ENCODE results near the gene FAM228B.
"Not testable (repeated sequence)": the region's sequence is repeated elsewhere in the genome, so short reads cannot be mapped to it uniquely, and the experiment has no call there.

Gene FAM228B

DNA sequence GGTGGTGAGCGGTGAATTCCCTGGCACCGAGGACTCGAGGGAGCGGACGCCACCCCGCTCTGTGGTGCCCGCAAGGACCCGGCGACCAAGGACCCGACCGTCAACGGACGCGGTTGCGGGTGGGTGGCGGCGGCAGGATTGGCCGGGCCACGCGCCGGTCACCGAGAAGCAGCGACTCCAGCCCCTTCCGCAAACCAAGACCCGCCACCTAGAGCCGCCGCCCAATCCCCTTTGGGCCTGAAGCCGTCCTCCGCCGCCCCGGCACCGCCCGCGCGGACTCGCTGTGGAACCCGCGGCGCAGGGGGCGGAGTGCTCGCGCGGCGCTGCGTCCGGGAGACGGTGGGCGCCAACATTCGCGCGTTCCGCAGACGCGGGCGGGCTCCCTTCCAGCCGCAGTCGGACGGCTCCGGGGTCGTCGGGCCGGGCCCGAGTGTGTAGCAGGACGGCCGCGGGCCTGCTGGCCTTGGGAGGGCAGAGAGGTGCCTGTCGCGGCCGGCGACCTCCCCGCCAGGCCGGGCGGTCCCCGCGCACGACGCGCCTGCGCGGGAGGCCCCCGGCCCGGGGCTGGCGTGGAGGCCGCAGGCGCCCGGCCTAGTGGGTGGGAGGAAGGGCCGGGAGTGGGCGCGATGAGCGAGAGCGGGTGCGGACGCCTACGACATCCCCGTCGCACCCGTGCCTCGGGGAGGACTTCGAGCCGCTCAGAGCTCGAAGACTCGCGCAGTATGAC is at the start of gene FAM228B, which contains the start of gene PFN4:
FAM228B (plus strand) TSS at position 275 of the 727 bp plus-strand sequence. CDS start 893 bp downstream, outside the sequence.
PFN4 (minus strand) TSS at position 140 of the 727 bp plus-strand sequence. CDS start 799 bp downstream, outside the sequence.
- DNase-seq, result peak; percentile 43

GRCh38 chr2:24073816-24074215 is 49.5 kb upstream of the FAM228B start:
- DNase-seq, result no peak

DNA sequence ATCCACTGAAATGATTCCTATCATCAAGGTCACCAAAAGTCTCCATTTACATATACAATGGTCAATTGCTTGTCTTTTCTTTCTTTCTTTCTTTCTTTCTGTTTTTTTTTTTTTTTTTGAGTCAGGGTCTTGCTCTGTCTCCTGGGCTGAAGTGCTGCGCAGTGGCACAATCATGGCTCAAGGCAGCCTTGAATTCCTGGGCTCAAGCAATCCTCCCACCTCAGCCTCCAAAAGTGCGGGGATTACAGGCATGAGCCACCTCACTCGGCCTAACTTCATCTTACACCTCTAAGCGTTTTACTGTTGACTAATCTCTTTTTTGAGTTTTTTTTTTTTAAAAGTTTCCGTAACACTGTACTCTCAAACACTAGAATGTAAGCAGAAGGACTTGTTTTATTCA is 48.0 kb upstream of the FAM228B start:
- no peak for DNase-seq

- DNase-seq, result peak; percentile 84
Observed at GRCh38 chr2:24075915-24076848, 47.1 kb upstream of the FAM228B start, which contains the start of gene SF3B6. Gene SF3B6 (minus strand): TSS chr2:24076326. CDS start chr2:24076229, 97 bp downstream.

GRCh38 chr2:24076849-24077534 is 46.3 kb upstream of the FAM228B start:
- no peak for DNase-seq

DNA sequence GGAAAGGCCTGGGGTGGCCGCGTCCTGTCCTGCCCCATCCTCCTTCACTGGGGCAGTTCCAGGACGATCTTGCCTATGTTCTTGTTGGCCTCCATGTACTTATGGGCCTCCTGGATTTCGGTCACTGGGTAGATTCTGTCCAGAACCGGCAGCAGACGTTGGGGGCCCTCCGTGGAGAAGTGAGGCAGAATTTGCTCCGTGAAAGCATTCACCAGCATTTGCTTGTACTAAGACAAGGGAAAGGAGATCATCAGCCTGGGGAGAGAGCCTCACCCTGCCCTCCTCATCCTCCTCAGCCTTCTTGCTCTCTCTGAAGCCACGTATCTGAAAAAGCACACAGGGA is 45.8 kb upstream of the FAM228B start:
- DNase-seq, result no peak

- no peak for DNase-seq
Observed at GRCh38 chr2:24077879-24078278, 45.4 kb upstream of the FAM228B start.

DNA sequence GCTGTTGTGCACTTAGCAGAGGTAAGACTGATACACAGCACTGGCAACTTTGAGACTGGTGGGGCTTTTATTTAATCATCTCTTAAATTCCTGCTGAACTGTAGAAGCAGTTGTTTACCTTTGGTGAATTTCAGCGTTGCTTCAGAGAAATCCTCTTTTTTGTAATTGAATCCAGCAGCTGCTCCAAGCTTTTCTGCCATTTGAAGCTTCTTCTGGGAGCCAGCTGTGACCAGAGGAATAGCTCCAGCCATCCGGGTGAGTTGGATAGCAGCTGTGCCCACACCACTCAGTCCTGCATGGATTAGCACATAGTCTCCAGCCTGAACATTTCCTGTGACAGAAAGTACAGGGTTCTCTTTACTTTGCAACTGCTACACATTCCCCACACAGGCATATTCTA is 42.6 kb upstream of the FAM228B start:
- no peak for DNase-seq

DNA sequence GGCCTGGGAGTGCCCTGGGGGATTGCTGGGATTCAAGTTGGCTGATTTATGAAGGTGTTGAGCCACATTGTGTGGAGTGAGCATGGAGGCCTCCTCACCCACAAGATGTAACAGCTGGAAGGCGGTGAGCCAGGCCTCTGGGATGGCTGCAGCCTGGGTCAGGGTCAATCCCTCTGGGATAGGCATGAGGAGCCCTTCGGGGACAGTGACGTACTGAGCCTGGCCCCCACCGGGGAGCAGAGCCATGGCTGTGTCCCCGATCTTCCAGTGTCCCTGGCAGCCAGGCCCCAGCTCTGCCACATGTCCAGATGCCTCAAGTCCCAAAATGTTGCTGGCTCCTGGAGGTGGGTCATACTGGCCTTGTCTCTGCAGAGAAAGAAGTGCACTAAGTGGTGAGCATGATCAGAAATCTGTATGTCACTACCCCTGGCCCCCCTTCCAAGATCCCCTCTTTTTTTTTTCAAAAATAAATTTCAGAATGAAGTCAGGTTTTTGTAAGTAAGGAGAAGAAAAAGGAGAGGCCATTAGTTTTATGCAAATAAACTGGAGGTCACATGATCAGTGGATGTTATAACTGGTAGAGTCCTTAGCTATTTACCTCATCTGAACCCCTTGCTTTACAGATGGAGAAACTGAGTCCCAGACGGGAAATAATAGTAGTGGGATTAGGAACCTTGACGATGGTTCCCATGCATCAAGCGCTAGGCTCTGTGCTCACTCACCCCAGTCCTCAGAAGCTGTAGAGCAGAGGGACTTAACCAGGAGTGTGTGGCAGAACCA is 40.3 kb upstream of the FAM228B start:
- no peak for DNase-seq

DNA sequence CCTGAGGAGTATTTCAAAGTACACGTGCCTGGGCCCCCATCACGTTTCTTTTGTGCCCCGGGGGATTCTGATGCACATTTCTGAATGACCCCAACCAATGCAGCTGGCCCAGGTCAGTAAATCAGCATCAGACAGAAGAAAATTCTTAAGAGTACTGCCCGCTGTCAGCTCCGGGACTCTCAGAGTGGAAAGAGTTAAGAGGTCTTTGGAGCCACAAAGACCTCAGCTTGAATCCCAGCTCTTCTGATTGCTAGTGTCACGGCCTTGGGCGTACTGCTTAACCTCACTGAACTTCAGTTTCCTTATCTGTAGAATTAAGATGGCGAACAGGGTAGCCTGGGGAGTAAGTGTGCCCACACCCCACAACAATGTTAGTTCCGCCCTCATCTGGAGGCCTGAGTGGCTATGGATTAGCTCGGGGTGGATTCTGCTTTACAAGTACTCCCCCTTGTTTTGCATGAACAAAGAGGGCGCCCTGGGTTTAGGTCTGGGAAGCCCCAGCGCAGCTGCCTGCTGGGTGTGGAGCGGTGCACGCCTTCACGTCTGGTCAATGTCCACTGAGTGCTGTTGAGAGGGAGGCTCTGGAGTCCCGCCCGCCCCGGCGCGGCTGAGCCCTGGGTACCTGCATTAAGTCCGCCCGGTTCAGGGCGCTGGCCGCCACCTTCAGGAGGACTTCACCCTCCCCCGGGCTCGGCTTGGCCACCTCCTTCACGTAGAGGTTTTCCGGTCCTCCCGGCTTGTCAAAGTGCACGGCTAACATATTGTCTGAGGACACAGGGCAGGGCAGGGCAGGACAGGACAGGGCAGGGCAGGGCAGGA is 39.5 kb upstream of the FAM228B start:
- peak; percentile 66 for DNase-seq

DNA sequence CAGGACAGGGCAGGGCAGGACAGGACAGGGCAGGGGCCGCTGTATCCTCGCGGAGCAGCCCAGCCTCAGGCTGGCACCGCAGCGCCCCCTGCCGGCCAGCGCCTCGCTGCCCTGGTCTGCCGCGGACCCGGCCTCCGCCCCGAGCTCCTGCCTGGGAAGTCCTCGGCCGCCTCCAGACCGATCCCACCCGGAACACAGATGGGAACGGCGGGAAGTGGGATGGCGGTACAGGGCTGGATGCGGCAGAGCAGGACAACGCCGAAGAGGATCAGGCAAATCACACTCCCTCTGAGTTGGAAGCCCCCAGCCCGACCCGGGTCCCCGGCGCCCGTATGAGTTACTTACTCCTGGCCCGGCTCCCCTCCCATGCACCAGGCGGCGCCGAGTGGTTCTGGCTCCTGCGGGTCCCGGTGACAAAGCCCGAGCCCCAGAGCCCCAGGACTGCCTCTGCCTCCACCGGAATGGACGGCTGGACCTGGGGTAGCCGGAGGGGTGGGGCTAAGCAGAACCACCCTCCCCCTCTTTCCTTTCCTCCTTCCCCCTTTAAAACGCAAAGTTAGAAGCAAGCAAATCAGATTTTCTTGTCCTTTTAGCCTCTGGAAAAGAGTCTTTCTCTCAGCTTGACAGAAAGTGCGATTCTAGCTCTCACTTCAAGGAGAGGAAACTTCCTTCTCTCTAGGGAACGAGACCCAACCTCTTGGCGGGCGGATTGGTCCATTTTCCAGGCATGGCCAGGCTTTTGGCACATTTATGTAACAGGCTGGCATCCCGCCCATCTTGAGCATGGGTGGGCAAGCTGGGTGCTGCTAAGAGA is 38.7 kb upstream of the FAM228B start, which contains the start of gene TP53I3:
TP53I3 (minus strand) TSS at position 449 of the 814 bp plus-strand sequence. CDS start 508 bp downstream, outside the sequence.
- DNase-seq, result peak; percentile 66

DNA sequence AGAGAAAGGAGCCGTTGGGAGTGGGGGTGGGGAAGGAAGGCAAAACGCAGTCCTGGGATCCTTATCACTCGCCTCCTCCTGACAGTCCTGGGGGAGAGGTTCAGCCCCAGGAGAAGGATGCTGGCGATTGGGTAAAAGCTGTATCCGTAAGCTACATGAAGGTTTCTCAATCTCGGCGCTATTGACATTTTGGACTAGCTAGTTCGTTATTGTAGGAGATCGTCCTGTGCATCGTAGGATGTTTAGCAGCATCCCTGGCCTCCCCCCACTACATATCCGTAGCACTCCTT is 38.1 kb upstream of the FAM228B start:
- DNase-seq, result no peak

- DNase-seq, result no peak
Observed at GRCh38 chr2:24086241-24086640, 37.0 kb upstream of the FAM228B start.

- DNase-seq, result no peak
Observed at GRCh38 chr2:24087032-24087431, 36.2 kb upstream of the FAM228B start.

DNA sequence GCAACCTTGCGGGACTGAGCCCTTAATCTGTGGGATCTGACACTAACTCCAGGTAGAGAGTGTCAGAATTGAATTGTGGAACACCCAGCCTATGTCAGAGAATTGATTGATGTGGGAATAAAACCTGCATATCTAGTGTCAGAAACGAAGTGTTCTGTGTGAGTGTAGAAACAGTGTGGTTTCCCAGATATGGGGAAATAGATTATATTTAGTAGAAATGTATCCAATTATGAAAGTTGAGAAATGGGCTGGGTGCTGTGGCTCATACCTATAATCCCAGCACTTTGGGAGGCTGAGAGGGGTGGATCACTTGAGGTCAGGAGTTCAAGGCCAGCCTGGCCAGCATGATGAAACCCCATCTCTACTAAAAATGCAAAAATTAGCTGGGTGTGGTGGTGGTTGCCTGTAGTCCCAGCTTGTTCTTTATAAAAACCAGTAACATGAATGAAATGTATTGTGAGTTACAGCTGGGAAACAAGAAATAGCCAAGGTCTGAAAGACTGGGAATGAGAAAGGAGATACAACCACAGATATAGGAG is 34.4 kb upstream of the FAM228B start:
- DNase-seq, result no peak

DNA sequence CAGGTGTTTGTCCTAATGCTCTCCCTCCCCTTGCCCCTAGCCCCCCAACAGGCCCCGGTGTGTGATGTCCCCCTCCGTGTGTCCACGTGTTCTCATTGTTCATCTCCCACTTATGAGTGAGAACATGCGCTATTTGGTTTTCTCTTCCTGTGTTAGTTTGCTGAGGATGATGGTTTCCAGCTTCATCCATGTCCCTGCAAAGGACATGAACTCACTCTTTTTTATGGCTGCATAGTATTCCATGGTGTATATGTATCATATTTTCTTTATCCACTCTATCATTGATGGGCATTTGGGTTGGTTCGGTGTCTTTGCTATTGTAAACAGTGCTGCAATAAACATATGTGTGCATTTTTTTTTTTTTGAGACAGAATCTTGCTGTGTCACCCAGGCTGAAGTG is 30.0 kb upstream of the FAM228B start:
- DNase-seq, result not testable (repeated sequence)

- not testable (repeated sequence) for DNase-seq
Observed at GRCh38 chr2:24095171-24095677, 28.0 kb upstream of the FAM228B start.

DNA sequence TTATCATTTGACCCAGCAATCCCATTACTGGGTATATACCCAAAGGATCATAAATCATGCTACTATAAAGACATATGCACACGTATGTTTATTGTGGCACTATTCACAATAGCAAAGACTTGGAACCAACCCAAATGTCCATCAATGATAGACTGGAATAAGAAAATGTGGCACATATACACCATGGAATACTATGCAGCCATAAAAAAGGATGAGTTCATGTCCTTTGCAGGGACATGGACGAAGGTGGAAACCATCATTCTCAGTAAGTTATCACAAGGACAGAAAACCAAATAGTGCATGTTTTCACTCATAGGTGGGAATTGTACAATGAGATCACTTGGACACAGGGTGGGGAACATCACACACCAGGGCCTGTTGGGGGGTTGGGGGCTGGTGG is 22.5 kb upstream of the FAM228B start:
- not testable (repeated sequence) for DNase-seq

DNA sequence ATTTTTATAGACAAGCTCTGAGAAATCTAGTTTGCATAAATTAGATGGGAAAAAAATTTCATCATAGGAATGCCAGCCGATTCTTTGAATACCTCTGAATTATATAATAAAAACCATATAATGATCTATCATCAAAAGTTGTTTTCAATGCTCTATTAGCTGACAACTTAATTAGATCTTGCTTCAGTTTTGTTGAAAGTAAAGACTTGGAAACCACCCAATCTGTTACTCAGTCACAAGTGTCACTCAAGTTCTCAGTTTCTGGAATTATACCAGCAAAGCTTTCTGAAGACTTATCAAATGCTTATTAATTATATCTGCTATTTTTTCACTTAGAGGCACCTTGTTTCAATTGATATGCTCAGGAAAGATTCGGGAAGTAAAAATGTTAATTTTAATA is 21.3 kb upstream of the FAM228B start:
- DNase-seq, result no peak

- no peak for DNase-seq
Observed at GRCh38 chr2:24102677-24103076, 20.6 kb upstream of the FAM228B start.

Data from NCI-H524 treated with DMSO at 0.1 percent for 48 hours (cell line).